ENCODE data around the gene CEP41.

DNA sequence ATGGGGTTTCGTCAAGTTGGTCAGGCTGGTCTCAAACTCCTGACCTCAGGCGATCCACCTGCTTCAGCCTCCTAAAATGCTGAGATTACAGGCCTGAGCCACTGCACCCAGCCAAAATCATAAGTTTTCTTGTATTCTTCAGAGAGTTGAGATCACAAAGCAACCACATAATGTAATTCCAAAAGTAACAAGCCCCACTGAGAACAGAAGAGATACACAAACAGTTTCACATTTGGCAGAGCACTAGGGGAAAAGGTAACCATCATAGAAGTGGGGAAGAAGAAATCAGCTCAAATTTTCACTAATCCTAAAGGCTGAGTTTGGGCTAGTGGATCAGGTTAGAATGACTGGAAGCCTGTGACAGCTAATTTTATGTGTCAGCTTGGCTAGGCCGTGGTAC, 5.4 kb upstream of the CEP41 start:
- TF ChIP-seq POLR2A (IDR thresholded peaks at IDR 0.05): no peak
- TF ChIP-seq, protein P1, sequence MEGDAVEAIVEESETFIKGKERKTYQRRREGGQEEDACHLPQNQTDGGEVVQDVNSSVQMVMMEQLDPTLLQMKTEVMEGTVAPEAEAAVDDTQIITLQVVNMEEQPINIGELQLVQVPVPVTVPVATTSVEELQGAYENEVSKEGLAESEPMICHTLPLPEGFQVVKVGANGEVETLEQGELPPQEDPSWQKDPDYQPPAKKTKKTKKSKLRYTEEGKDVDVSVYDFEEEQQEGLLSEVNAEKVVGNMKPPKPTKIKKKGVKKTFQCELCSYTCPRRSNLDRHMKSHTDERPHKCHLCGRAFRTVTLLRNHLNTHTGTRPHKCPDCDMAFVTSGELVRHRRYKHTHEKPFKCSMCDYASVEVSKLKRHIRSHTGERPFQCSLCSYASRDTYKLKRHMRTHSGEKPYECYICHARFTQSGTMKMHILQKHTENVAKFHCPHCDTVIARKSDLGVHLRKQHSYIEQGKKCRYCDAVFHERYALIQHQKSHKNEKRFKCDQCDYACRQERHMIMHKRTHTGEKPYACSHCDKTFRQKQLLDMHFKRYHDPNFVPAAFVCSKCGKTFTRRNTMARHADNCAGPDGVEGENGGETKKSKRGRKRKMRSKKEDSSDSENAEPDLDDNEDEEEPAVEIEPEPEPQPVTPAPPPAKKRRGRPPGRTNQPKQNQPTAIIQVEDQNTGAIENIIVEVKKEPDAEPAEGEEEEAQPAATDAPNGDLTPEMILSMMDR (IDR thresholded peaks at IDR 0.05): no peak
